Liver (tissue), 9 donors: Measurements from ENCODE around the gene PUS1. TPM values are rescaled to one million over a fixed set of nuclear protein-coding genes. Genes with fewer than 3 reads are reported as not detected.

Source experiments
- DNase-seq: peaks from one replicate; pipeline ENCODE4 v3.0.0-alpha.2; 2017; ENCODE audit warnings: low spot score
- H3K27ac ChIP-seq, 2 donors: one replicate each; pipeline ENCODE4 v1.7.0; 2013; ENCODE audit warnings: inconsistent platforms in 2 of 2, low read length in 2 of 2, control low read depth in 1 of 2, low read depth in 1 of 2, mild to moderate bottlenecking in 1 of 2
- H3K27me3 ChIP-seq, 4 donors: one replicate each; pipeline versions ENCODE4 v1.6.1 to v1.7.0; 2013; ENCODE audit warnings: low read length in 3 of 4, inconsistent platforms in 1 of 4, mild to moderate bottlenecking in 1 of 4, moderate library complexity in 1 of 4; ENCODE audit not compliant: control insufficient read depth in 4 of 4, insufficient read depth in 4 of 4
- H3K36me3 ChIP-seq, 4 donors: one replicate each; pipeline versions ENCODE4 v1.6.1 to v1.7.0; 2013; ENCODE audit warnings: low read length in 3 of 4, mild to moderate bottlenecking in 3 of 4, low read depth in 1 of 4, moderate library complexity in 1 of 4; ENCODE audit not compliant: control insufficient read depth in 4 of 4, insufficient read depth in 3 of 4
- H3K4me1 ChIP-seq, 4 donors: one replicate each; pipeline versions ENCODE4 v1.6.1 to v1.7.0; 2013; ENCODE audit warnings: low read length in 3 of 4, mild to moderate bottlenecking in 3 of 4, moderate library complexity in 1 of 4; ENCODE audit not compliant: control insufficient read depth in 4 of 4, insufficient read depth in 4 of 4
- H3K4me3 ChIP-seq, 3 donors: one replicate each; pipeline versions ENCODE4 v1.6.1 to v1.7.0; 2013; ENCODE audit warnings: low read length in 3 of 3, control low read depth in 1 of 3, low read depth in 1 of 3, mild to moderate bottlenecking in 1 of 3
- H3K9ac ChIP-seq, 2 donors: one replicate each; pipeline ENCODE4 v1.7.0; 2013; ENCODE audit warnings: low read length in 2 of 2, mild to moderate bottlenecking in 2 of 2, moderate library complexity in 2 of 2, control low read depth in 1 of 2, low read depth in 1 of 2
- H3K9me3 ChIP-seq, 4 donors: one replicate each; pipeline versions ENCODE4 v1.6.1 to v1.7.0; 2013; ENCODE audit warnings: low read length in 3 of 4; ENCODE audit not compliant: control insufficient read depth in 4 of 4
- ATF3 ChIP-seq: IDR thresholded peaks from 2 replicates; pipeline ENCODE4 v1.6.1; 2016; ENCODE audit warnings: antibody characterized with exemption
- FOXA2 ChIP-seq: IDR thresholded peaks from 2 replicates; pipeline ENCODE4 v1.6.1; 2016; ENCODE audit warnings: antibody characterized with exemption
- GABPA ChIP-seq, 2 donors: IDR thresholded peaks in 1 of 2; conservative IDR thresholded peaks in 1 of 2; 2 replicates each; pipeline ENCODE4 v1.6.1; 2016; ENCODE audit warnings: antibody characterized with exemption in 2 of 2, mild to moderate bottlenecking in 1 of 2, moderate library complexity in 1 of 2
- HNF4A ChIP-seq, 2 donors: conservative IDR thresholded peaks; 2 replicates each; pipeline ENCODE4 v1.6.1; 2016; ENCODE audit warnings: antibody characterized with exemption in 2 of 2, mild to moderate bottlenecking in 2 of 2
- HNF4G ChIP-seq: IDR thresholded peaks from 2 replicates; pipeline ENCODE4 v1.6.1; 2016; ENCODE audit warnings: antibody characterized with exemption
- JUND ChIP-seq, 2 donors: IDR thresholded peaks; 2 replicates each; pipeline ENCODE4 v1.6.1; 2016; ENCODE audit warnings: antibody characterized with exemption in 2 of 2
- NR2F2 ChIP-seq: IDR thresholded peaks from 2 replicates; pipeline ENCODE4 v1.6.1; 2016; ENCODE audit warnings: antibody characterized with exemption
- RXRA ChIP-seq, 2 donors: IDR thresholded peaks; 2 replicates each; pipeline ENCODE4 v1.6.1; 2017 to 2018; ENCODE audit warnings: antibody characterized with exemption in 2 of 2, mild to moderate bottlenecking in 1 of 2
- SP1 ChIP-seq: IDR thresholded peaks from 2 replicates; pipeline ENCODE4 v1.6.1; 2018; ENCODE audit warnings: antibody characterized with exemption, mild to moderate bottlenecking
- TAF1 ChIP-seq: conservative IDR thresholded peaks from 2 replicates; pipeline ENCODE4 v1.6.1; 2016; ENCODE audit warnings: antibody characterized with exemption, mild to moderate bottlenecking
- YY1 ChIP-seq: IDR thresholded peaks from 2 replicates; pipeline ENCODE4 v1.6.1; 2016; ENCODE audit warnings: antibody characterized with exemption, mild to moderate bottlenecking
- WGBS: extraction: QIAGEN DNeasy Blood & Tissue Kit; methylation state at CpG from one replicate; pipeline ENCODE4 v1.1.7; 2013; 5-methylcytosine and 5-hydroxymethylcytosine counted together
- polyA plus RNA-seq, 2 donors: library from polyadenylated mRNA; stranded (reverse) in 1 of 2; unstranded in 1 of 2; fragments of 200-250 nt in 1 of 2; fragments of >200 nt in 1 of 2; fragmentation: Nextera tagmentation in 1 of 2; extraction: Ambion mirVana in 1 of 2; gene quantifications; one replicate each; pipeline versions ENCODE4 v1.2.1 to v1.2.3, GENCODE V29; 2013 to 2015
- total RNA-seq, 2 donors: library from RNA; depleted of rRNA; stranded (reverse); fragments of >200 nt; gene quantifications; one replicate each; pipeline ENCODE4 v1.2.3, GENCODE V29; 2014
- TF ChIP-seq, protein P1 (sequence below): IDR thresholded peaks from 2 replicates; pipeline ENCODE4 v1.6.1; 2016; ENCODE audit warnings: antibody characterized with exemption, mild to moderate bottlenecking
- TF ChIP-seq, protein P2 (sequence below): IDR thresholded peaks from 2 replicates; pipeline ENCODE4 v1.6.1; 2016; ENCODE audit warnings: antibody characterized with exemption
- donor health status: healthy.
- donor health status: healthy.
- donor health status: healthy.
- donor health status: healthy.
- donor health status: healthy.

The PUS1 gene
- total and polyA plus RNA-seq, 4 donors = 6.1 to 24.4 (median 10.7) TPM

- TF ChIP-seq JUND (IDR thresholded peaks at IDR 0.05) = no peak
- TF ChIP-seq HNF4G = no peak
- TF ChIP-seq, protein P1, sequence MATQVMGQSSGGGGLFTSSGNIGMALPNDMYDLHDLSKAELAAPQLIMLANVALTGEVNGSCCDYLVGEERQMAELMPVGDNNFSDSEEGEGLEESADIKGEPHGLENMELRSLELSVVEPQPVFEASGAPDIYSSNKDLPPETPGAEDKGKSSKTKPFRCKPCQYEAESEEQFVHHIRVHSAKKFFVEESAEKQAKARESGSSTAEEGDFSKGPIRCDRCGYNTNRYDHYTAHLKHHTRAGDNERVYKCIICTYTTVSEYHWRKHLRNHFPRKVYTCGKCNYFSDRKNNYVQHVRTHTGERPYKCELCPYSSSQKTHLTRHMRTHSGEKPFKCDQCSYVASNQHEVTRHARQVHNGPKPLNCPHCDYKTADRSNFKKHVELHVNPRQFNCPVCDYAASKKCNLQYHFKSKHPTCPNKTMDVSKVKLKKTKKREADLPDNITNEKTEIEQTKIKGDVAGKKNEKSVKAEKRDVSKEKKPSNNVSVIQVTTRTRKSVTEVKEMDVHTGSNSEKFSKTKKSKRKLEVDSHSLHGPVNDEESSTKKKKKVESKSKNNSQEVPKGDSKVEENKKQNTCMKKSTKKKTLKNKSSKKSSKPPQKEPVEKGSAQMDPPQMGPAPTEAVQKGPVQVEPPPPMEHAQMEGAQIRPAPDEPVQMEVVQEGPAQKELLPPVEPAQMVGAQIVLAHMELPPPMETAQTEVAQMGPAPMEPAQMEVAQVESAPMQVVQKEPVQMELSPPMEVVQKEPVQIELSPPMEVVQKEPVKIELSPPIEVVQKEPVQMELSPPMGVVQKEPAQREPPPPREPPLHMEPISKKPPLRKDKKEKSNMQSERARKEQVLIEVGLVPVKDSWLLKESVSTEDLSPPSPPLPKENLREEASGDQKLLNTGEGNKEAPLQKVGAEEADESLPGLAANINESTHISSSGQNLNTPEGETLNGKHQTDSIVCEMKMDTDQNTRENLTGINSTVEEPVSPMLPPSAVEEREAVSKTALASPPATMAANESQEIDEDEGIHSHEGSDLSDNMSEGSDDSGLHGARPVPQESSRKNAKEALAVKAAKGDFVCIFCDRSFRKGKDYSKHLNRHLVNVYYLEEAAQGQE = no peak
These were observed 59.9 kb downstream of the PUS1 start (continued) for GRCh38 chr12:131989021-131989420.

- Histone ChIP-seq H3K27me3 (no peaks in the 10 kb centered on the region), H3K9ac (no peak overlapping the region), H3K4me1 (no peaks in the 10 kb centered on the region), H3K27ac (no peak overlapping the region), H3K9me3 (no peaks in the 10 kb centered on the region), H3K36me3 (peaks cover 3 to 71% (median 47%) of the 10 kb centered on the region in 4 donors), H3K4me3 (no peak overlapping the region)
- 92% methylated on average over 24 of the region's 24 CpGs for WGBS
- DNase-seq = no peak
- no peak for TF ChIP-seq YY1
- no peak for TF ChIP-seq SP1
- no peak for TF ChIP-seq NR2F2
- TF ChIP-seq TAF1 = no peak
- TF ChIP-seq, protein P1 = no peak
- TF ChIP-seq HNF4G = no peak
- TF ChIP-seq JUND (IDR thresholded peaks at IDR 0.05) = no peak
- no peak for TF ChIP-seq GABPA (IDR thresholded peaks at IDR 0.05 in 1 of 2, conservative IDR thresholded peaks at IDR 0.05 in 1 of 2)
- TF ChIP-seq, protein P2, sequence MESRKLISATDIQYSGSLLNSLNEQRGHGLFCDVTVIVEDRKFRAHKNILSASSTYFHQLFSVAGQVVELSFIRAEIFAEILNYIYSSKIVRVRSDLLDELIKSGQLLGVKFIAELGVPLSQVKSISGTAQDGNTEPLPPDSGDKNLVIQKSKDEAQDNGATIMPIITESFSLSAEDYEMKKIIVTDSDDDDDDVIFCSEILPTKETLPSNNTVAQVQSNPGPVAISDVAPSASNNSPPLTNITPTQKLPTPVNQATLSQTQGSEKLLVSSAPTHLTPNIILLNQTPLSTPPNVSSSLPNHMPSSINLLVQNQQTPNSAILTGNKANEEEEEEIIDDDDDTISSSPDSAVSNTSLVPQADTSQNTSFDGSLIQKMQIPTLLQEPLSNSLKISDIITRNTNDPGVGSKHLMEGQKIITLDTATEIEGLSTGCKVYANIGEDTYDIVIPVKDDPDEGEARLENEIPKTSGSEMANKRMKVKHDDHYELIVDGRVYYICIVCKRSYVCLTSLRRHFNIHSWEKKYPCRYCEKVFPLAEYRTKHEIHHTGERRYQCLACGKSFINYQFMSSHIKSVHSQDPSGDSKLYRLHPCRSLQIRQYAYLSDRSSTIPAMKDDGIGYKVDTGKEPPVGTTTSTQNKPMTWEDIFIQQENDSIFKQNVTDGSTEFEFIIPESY = no peak
These were observed 61.2 kb downstream of the PUS1 start for GRCh38 chr12:131990066-131990979.

GRCh38 chr12:131990980-131991305, 61.9 kb downstream of the PUS1 start:
- DNase-seq = no peak
- H3K36me3 ChIP-seq = peaks cover 3 to 71% (median 48%) of the 10 kb centered on the region in 4 donors
- WGBS = 89% methylated on average over 9 of the region's 9 CpGs
- TF ChIP-seq SP1 (no peak), FOXA2 (no peak), RXRA (IDR thresholded peaks at IDR 0.05) (no peak), ATF3 (no peak), HNF4A (conservative IDR thresholded peaks at IDR 0.05) (no peak), NR2F2 (no peak)
- TF ChIP-seq, protein P2 = no peak
- TF ChIP-seq, protein P1 = no peak

More at GRCh38 chr12:131990980-131991305, 61.9 kb downstream of the PUS1 start:
- no peaks in the 10 kb centered on the region for H3K9me3 ChIP-seq
- H3K27ac ChIP-seq = no peak overlapping the region
- H3K27me3 ChIP-seq = no peaks in the 10 kb centered on the region
- H3K9ac ChIP-seq = no peak overlapping the region
- H3K4me3 ChIP-seq = no peak overlapping the region
- H3K4me1 ChIP-seq = no peaks in the 10 kb centered on the region
